ENCODE results near the gene HAPLN3.

The HAPLN3 gene

DNA sequence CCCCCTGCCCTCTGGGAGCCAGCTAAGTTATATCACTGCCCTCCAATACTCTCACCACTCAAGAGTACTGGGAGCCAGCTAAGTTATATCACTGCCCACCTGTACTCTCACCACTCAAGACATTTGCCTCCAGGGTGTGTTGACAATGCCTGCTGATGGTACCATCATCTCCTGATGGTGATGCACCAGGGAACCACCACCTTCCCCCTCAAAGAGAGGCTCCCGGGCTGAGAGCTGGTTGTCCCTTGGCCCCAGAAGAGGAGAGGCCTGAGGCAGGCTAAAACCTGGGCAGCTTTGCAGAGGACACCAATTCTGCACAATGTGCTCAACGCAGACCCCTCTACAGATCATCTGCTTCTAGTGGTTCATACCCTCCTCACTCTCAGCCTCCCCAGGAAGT, 7.5 kb upstream of the HAPLN3 start:
- POLR2A ChIA-PET: no interaction called here
- no peak for DNase-seq (ENCODE audit: extremely low spot score)
- CTCF ChIA-PET: interaction anchor here (1.0 kb wide), 1 partner anchor 9 kb away, joined by 3 read pairs; no protein-coding TSS in a partner anchor
- TF ChIP-seq PKNOX1 (IDR thresholded peaks at IDR 0.05) (no peak), ARNT (IDR thresholded peaks at IDR 0.05) (no peak), FOXM1 (IDR thresholded peaks at IDR 0.05; ENCODE audit: borderline replicate concordance) (no peak), SP1 (IDR thresholded peaks at IDR 0.05) (no peak), FOXK2 (IDR thresholded peaks at IDR 0.05) (no peak)

GRCh38 chr15:88902221-88902835, 7.0 kb upstream of the HAPLN3 start:
- no peak for DNase-seq (ENCODE audit: extremely low spot score)
- ChIA-PET POLR2A (interaction anchor here (1.2 kb wide), 1 partner anchor 19 kb away, joined by 4 read pairs; no protein-coding TSS in a partner anchor), CTCF (interaction anchor here (1.0 kb wide), 2 partner anchors 9 to 155 kb away, joined by 3 read pairs; no protein-coding TSS in a partner anchor)
- TF ChIP-seq FOXM1 (IDR thresholded peaks at IDR 0.05; ENCODE audit: borderline replicate concordance): no peak

- no peak for DNase-seq (ENCODE audit: extremely low spot score)
- ChIA-PET POLR2A (interaction anchor here (1.2 kb wide), 1 partner anchor 18 kb away, joined by 4 read pairs; no protein-coding TSS in a partner anchor), CTCF (interaction anchor here (1.0 kb wide), 1 partner anchor 156 kb away, joined by 3 read pairs; no protein-coding TSS in a partner anchor)
- TF ChIP-seq TARDBP (IDR thresholded peaks at IDR 0.05): no peak
- no peak for TF ChIP-seq FOXM1 (IDR thresholded peaks at IDR 0.05; ENCODE audit: borderline replicate concordance)
- TF ChIP-seq SP1 (IDR thresholded peaks at IDR 0.05): no peak
- no peak for TF ChIP-seq L3MBTL2 (conservative IDR thresholded peaks at IDR 0.05)
- no peak for TF ChIP-seq FOXK2 (IDR thresholded peaks at IDR 0.05)
Observed at GRCh38 chr15:88901508-88902220, 6.3 kb upstream of the HAPLN3 start.

DNA sequence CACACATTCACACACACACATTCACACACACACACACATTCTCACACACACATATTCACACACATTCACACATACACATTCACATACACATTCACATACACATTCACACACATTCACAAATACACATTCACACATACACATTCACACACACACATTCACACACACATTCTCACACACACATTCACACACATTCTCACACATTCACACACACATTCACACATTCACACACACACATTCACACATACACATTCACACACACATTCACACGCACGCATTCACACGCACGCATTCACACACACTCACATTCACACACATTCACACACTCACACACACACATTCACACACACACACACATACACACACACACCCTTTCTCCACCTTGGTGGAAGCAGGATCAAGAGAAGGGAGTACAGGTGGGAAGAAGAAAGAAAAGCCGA, 5.7 kb upstream of the HAPLN3 start:
- DNase-seq (ENCODE audit: extremely low spot score): no peak
- TF ChIP-seq PKNOX1 (IDR thresholded peaks at IDR 0.05) (no peak), TARDBP (IDR thresholded peaks at IDR 0.05) (peak; percentile 77)
- ChIA-PET POLR2A (interaction anchor here (1.2 kb wide), 1 partner anchor 18 kb away, joined by 4 read pairs; no protein-coding TSS in a partner anchor), CTCF (no interaction called here)

DNA sequence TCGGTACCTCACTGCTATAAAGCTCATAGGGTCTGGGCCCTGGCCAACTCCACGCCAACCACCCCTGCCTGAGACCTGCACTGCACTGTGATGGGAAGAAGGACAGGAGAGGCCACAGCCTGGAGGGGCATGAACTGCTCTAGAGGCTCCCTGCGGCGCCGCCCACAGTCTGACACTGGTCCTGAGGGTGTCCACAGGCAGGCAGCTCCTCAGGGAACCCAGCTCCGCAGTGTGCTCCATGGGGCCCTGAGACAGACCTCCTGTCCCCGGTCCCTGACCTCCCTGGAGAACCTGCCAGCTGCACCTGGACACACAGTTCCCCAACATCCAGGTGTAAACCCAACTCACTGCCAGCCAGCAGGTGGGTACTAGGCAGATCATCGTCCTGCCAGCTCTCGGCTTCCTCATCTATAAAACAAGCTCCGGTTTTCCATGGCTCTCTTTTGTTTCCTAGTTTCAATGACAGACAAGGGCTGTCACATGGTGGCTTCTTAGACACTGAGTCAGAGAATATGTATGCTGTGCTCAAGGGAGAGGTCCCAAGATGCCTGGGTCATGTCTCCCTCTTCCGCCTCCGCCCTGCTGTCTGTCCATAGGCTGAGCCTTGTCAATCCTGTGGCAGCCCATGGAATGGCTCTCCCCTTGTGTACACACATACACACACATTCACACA, 5.1 kb upstream of the HAPLN3 start:
- POLR2A ChIA-PET: no interaction called here
- TF ChIP-seq PKNOX1 (IDR thresholded peaks at IDR 0.05): no peak
- no peak for TF ChIP-seq SP1 (IDR thresholded peaks at IDR 0.05)
- TF ChIP-seq HDGF (IDR thresholded peaks at IDR 0.05; ENCODE audit: borderline replicate concordance): no peak
- no peak for TF ChIP-seq BHLHE40 (IDR thresholded peaks at IDR 0.05; ENCODE audit: borderline replicate concordance)
- no peak for TF ChIP-seq SUZ12 (IDR thresholded peaks at IDR 0.05)
- no peak for TF ChIP-seq ZNF384 (IDR thresholded peaks at IDR 0.05)
- TF ChIP-seq FOXM1 (IDR thresholded peaks at IDR 0.05; ENCODE audit: borderline replicate concordance): no peak
- TF ChIP-seq FOXK2 (IDR thresholded peaks at IDR 0.05): no peak
- no peak for TF ChIP-seq TARDBP (IDR thresholded peaks at IDR 0.05)
- no peak for TF ChIP-seq FOXA1 (IDR thresholded peaks at IDR 0.05)
- no peak for TF ChIP-seq ARNT (IDR thresholded peaks at IDR 0.05)
- no peak for TF ChIP-seq LEF1 (IDR thresholded peaks at IDR 0.05; ENCODE audit: borderline replicate concordance)
- TF ChIP-seq ELF4 (IDR thresholded peaks at IDR 0.05): no peak
- no peak for TF ChIP-seq CTBP1 (IDR thresholded peaks at IDR 0.05; ENCODE audit: borderline replicate concordance)
- no peak for TF ChIP-seq NFRKB (IDR thresholded peaks at IDR 0.05)
- TF ChIP-seq L3MBTL2 (conservative IDR thresholded peaks at IDR 0.05): no peak
- CTCF ChIA-PET: interaction anchor here (0.7 kb wide), 1 partner anchor 100 kb away, joined by 5 read pairs; no protein-coding TSS in a partner anchor
- DNase-seq (ENCODE audit: extremely low spot score): no peak

- POLR2A ChIA-PET: no interaction called here
- CTCF ChIA-PET: no interaction called here
- no peak for DNase-seq (ENCODE audit: extremely low spot score)
- no peak for TF ChIP-seq ZNF384 (IDR thresholded peaks at IDR 0.05)
- no peak for TF ChIP-seq TARDBP (IDR thresholded peaks at IDR 0.05)
- TF ChIP-seq SUZ12 (IDR thresholded peaks at IDR 0.05): no peak
- no peak for TF ChIP-seq ELF4 (IDR thresholded peaks at IDR 0.05)
- TF ChIP-seq FOXK2 (IDR thresholded peaks at IDR 0.05): no peak
- no peak for TF ChIP-seq FOXM1 (IDR thresholded peaks at IDR 0.05; ENCODE audit: borderline replicate concordance)
- TF ChIP-seq BHLHE40 (IDR thresholded peaks at IDR 0.05; ENCODE audit: borderline replicate concordance): no peak
- TF ChIP-seq CTBP1 (IDR thresholded peaks at IDR 0.05; ENCODE audit: borderline replicate concordance): no peak
- no peak for TF ChIP-seq HDGF (IDR thresholded peaks at IDR 0.05; ENCODE audit: borderline replicate concordance)
- TF ChIP-seq LEF1 (IDR thresholded peaks at IDR 0.05; ENCODE audit: borderline replicate concordance): no peak
Observed at GRCh38 chr15:88899251-88899650, 3.9 kb upstream of the HAPLN3 start.
